PC-3 (cell line): Measurements from ENCODE around the gene KLHL7. TPM values are rescaled to one million over a fixed set of nuclear protein-coding genes. Genes with fewer than 3 reads are reported as not detected.

Experiments
- ATAC-seq: fragments of 200-7000 bp; cut with Tn5 transposase; 2 replicates; pipeline ENCODE4 v1.9.1; 2020; ENCODE audit warnings: mild to moderate bottlenecking, moderate library complexity
- BruUV-seq: library from RNA; stranded (reverse); fragments of 400-500 nt; replicated peaks from 2 replicates; lab custom pipeline; 2021; lab: Mats Ljungman, UMichigan
- CTCF ChIA-PET: fragments of 300-600 bp; sonication (Branson Sonifier 250); formaldehyde crosslinking; loops from one replicate; lab custom pipeline; 2022; ENCODE audit warnings: antibody characterized with exemption; lab: Charles Lee
- POLR2A ChIA-PET: fragments of 300-600 bp; sonication (Branson Sonifier 250); formaldehyde crosslinking; loops from one replicate; lab custom pipeline; 2022; ENCODE audit warnings: antibody characterized with exemption; ENCODE audit not compliant: unreplicated experiment; lab: Charles Lee
- DNase-seq: peaks from one replicate; pipeline ENCODE4 v3.0.0-alpha.2; 2015
- H2AFZ ChIP-seq: fragments of 300-600 bp; sonication (generic); 2 replicates; pipeline ENCODE4 v1.6.0; 2016; ENCODE audit warnings: antibody characterized with exemption, low read length
- H3F3A ChIP-seq: fragments of 300-600 bp; sonication (generic); one replicate; pipeline ENCODE4 v1.6.0; 2017; ENCODE audit warnings: antibody characterized with exemption, low read length, control low read depth, mild to moderate bottlenecking; ENCODE audit not compliant: unreplicated experiment
- H3K27ac ChIP-seq: fragments of 300-600 bp; sonication (generic); 2 replicates; pipeline ENCODE4 v1.5.1; 2016; ENCODE audit warnings: mild to moderate bottlenecking, low read length
- H3K27me3 ChIP-seq: fragments of 300-600 bp; sonication (generic); 2 replicates; pipeline ENCODE4 v1.6.1; 2016; ENCODE audit warnings: low read length, mixed read lengths
- H3K36me3 ChIP-seq: fragments of 300-600 bp; sonication (generic); 2 replicates; pipeline ENCODE4 v1.6.1; 2016; ENCODE audit warnings: low read depth, mixed run types, low read length, mixed read lengths
- H3K4me1 ChIP-seq: fragments of 300-600 bp; sonication (generic); 2 replicates; pipeline ENCODE4 v1.5.1; 2016; ENCODE audit warnings: low read length; ENCODE audit not compliant: insufficient read depth
- H3K4me2 ChIP-seq: fragments of 300-600 bp; sonication (generic); 2 replicates; pipeline ENCODE4 v1.6.0; 2016; ENCODE audit warnings: low read length
- H3K4me3 ChIP-seq: fragments of 300-600 bp; sonication (generic); 2 replicates; pipeline ENCODE4 v1.5.1; 2016; ENCODE audit warnings: mild to moderate bottlenecking, low read length, mixed read lengths
- H3K79me2 ChIP-seq: fragments of 300-600 bp; sonication (generic); 2 replicates; pipeline ENCODE4 v1.6.1; 2017; ENCODE audit warnings: low read length, mixed read lengths
- H3K9ac ChIP-seq: fragments of 300-600 bp; sonication (generic); 2 replicates; pipeline ENCODE4 v1.6.0; 2016; ENCODE audit warnings: mild to moderate bottlenecking, low read length
- H3K9me2 ChIP-seq: fragments of 300-600 bp; sonication (generic); replicated peaks from 2 replicates; pipeline ENCODE4 v1.6.1; 2016; ENCODE audit warnings: mixed run types, low read length, mixed read lengths
- H3K9me3 ChIP-seq: fragments of 300-600 bp; sonication (generic); 2 replicates; pipeline ENCODE4 v1.6.1; 2016; ENCODE audit warnings: low read length, mixed read lengths
- H4K20me1 ChIP-seq: fragments of 300-600 bp; sonication (generic); 2 replicates; pipeline ENCODE4 v1.6.1; 2016; ENCODE audit warnings: low read length, mixed read lengths
- EZH2 ChIP-seq: fragments of 300-600 bp; sonication (generic); IDR thresholded peaks from one replicate; pipeline ENCODE4 v1.6.1; 2017; ENCODE audit warnings: antibody characterized with exemption, mild to moderate bottlenecking, low read length; ENCODE audit not compliant: unreplicated experiment
- EZH2phosphoT487 ChIP-seq: fragments of 300-600 bp; sonication (generic); IDR thresholded peaks from 2 replicates; pipeline ENCODE4 v1.6.1; 2018; ENCODE audit warnings: mild to moderate bottlenecking, antibody characterized with exemption, low read length, borderline replicate concordance
- intact Hi-C: fragments of 100-400 bp; cut with micrococcal nuclease; formaldehyde crosslinking; loops from 2 replicates; pipeline ENCODE4 v1.9.0; 2023
- total RNA-seq: library from RNA; depleted of rRNA; stranded (reverse); fragments of >200 nt; gene quantifications from 2 replicates; pipeline ENCODE4 v1.2.3, GENCODE V29; 2014
- TF ChIP-seq, protein P1 (sequence below): fragments of 300-600 bp; sonication (generic); conservative IDR thresholded peaks from 2 replicates; pipeline ENCODE4 v1.5.1; 2017; ENCODE audit warnings: antibody characterized with exemption, low read depth, mild to moderate bottlenecking, low read length

The KLHL7 gene
- total RNA-seq, 1 experiment from 2014 or later: 31.1 TPM

GRCh38 chr7:23200331-23200730 is 94.7 kb downstream of the KLHL7 start:
- Histone ChIP-seq H3K4me1 (no peaks in the 10 kb centered on the region), H3F3A (no peaks in the 10 kb centered on the region), H3K4me2 (no peak overlapping the region), H3K36me3 (peaks cover 30% of the 10 kb centered on the region), H3K27me3 (no peaks in the 10 kb centered on the region), H3K9ac (no peak overlapping the region), H2AFZ (no peak overlapping the region), H3K4me3 (no peak overlapping the region), H4K20me1 (no peaks in the 10 kb centered on the region; the same call in 1 of the 2 replicates), H3K79me2 (no peaks in the 10 kb centered on the region), H3K9me2 (no peaks in the 10 kb centered on the region), H3K27ac (no peak overlapping the region), H3K9me3 (no peaks in the 10 kb centered on the region)
- ChIA-PET POLR2A (no interaction called here), CTCF (no interaction called here)
- ATAC-seq (no peak), DNase-seq (no peak)
- TF ChIP-seq EZH2: no peak
- TF ChIP-seq, protein P1, sequence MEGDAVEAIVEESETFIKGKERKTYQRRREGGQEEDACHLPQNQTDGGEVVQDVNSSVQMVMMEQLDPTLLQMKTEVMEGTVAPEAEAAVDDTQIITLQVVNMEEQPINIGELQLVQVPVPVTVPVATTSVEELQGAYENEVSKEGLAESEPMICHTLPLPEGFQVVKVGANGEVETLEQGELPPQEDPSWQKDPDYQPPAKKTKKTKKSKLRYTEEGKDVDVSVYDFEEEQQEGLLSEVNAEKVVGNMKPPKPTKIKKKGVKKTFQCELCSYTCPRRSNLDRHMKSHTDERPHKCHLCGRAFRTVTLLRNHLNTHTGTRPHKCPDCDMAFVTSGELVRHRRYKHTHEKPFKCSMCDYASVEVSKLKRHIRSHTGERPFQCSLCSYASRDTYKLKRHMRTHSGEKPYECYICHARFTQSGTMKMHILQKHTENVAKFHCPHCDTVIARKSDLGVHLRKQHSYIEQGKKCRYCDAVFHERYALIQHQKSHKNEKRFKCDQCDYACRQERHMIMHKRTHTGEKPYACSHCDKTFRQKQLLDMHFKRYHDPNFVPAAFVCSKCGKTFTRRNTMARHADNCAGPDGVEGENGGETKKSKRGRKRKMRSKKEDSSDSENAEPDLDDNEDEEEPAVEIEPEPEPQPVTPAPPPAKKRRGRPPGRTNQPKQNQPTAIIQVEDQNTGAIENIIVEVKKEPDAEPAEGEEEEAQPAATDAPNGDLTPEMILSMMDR: no peak
- no peak for TF ChIP-seq EZH2phosphoT487
- intact Hi-C loops: no loop called here
- no TSS peak for BruUV-seq

- Histone ChIP-seq H3K9me2 (no peaks in the 10 kb centered on the region), H3K9me3 (no peaks in the 10 kb centered on the region), H3K36me3 (peaks cover 19% of the 10 kb centered on the region; the same call in 1 of the 2 replicates), H4K20me1 (no peaks in the 10 kb centered on the region), H3K27me3 (no peaks in the 10 kb centered on the region), H2AFZ (no peak overlapping the region), H3K4me3 (no peak overlapping the region), H3K4me2 (no peak overlapping the region), H3K27ac (no peak overlapping the region), H3F3A (no peaks in the 10 kb centered on the region), H3K9ac (no peak overlapping the region), H3K79me2 (no peaks in the 10 kb centered on the region), H3K4me1 (no peaks in the 10 kb centered on the region)
- TF ChIP-seq EZH2 (no peak), EZH2phosphoT487 (no peak)
- TF ChIP-seq, protein P1: no peak
- ChIA-PET POLR2A (no interaction called here), CTCF (no interaction called here)
- DNase-seq (no peak), ATAC-seq (peak; percentile 18; the same call in 1 of the 2 replicates)
- intact Hi-C loops: no loop called here
- no TSS peak for BruUV-seq
Observed at GRCh38 chr7:23204241-23204640, 98.7 kb downstream of the KLHL7 start.

GRCh38 chr7:23205577-23205908 is 100.0 kb downstream of the KLHL7 start:
- no peak for ATAC-seq
- no peaks in the 10 kb centered on the region for H3K79me2 ChIP-seq
- no peak overlapping the region for H2AFZ ChIP-seq
- no peak overlapping the region for H3K4me3 ChIP-seq
- H3K36me3 ChIP-seq: peaks cover 6% of the 10 kb centered on the region; the same call in 1 of the 2 replicates
- H3F3A ChIP-seq: no peaks in the 10 kb centered on the region
- H3K9me2 ChIP-seq: no peaks in the 10 kb centered on the region
- no peaks in the 10 kb centered on the region for H3K27me3 ChIP-seq
- TF ChIP-seq EZH2phosphoT487 (no peak), EZH2 (no peak)
- TF ChIP-seq, protein P1: no peak
- BruUV-seq: no TSS peak
- ChIA-PET CTCF (no interaction called here), POLR2A (no interaction called here)
- no peaks in the 10 kb centered on the region for H4K20me1 ChIP-seq
- H3K9ac ChIP-seq: no peak overlapping the region
- DNase-seq: no peak
- H3K4me2 ChIP-seq: no peak overlapping the region
- no peaks in the 10 kb centered on the region for H3K4me1 ChIP-seq
- H3K27ac ChIP-seq: no peak overlapping the region
- intact Hi-C loops: no loop called here
- H3K9me3 ChIP-seq: no peaks in the 10 kb centered on the region
